ENCODE data around the gene DNAJB14.
"Not testable (repeated sequence)": the region's sequence is repeated elsewhere in the genome, so short reads cannot be mapped to it uniquely, and the experiment has no call there.

Gene DNAJB14

GRCh38 chr4:99946356-99947189 lies at the start of gene DNAJB14:
DNAJB14 (minus strand) TSS chr4:99946618; CDS start chr4:99946571, 47 bp downstream.
- DNase-seq = peak; percentile 6 to 72

GRCh38 chr4:99991741-99992140 lies 45.3 kb upstream of the DNAJB14 start:
- no peak for DNase-seq

GRCh38 chr4:99987681-99988080 lies 41.3 kb upstream of the DNAJB14 start:
- DNase-seq = no peak

GRCh38 chr4:99986792-99987191 lies 40.4 kb upstream of the DNAJB14 start:
- no peak for DNase-seq

GRCh38 chr4:99983289-99983943 lies 37.0 kb upstream of the DNAJB14 start:
- DNase-seq = no peak

- DNase-seq = no peak
These were observed 33.5 kb upstream of the DNAJB14 start for GRCh38 chr4:99979872-99980271.

GRCh38 chr4:99971453-99972111 lies 25.2 kb upstream of the DNAJB14 start:
- no peak for DNase-seq

- no peak for DNase-seq
These were observed 21.9 kb upstream of the DNAJB14 start for GRCh38 chr4:99968330-99968729.

- DNase-seq = no peak
These were observed 20.3 kb upstream of the DNAJB14 start for GRCh38 chr4:99966692-99967091.

GRCh38 chr4:99965674-99966350 lies 19.4 kb upstream of the DNAJB14 start:
- DNase-seq = no peak

- DNase-seq = no peak
These were observed 18.8 kb upstream of the DNAJB14 start for GRCh38 chr4:99965173-99965572.

- DNase-seq = no peak
These were observed 15.3 kb upstream of the DNAJB14 start for GRCh38 chr4:99961711-99962110.

- no peak for DNase-seq
These were observed 14.2 kb upstream of the DNAJB14 start for GRCh38 chr4:99960648-99961047.

- not testable (repeated sequence) for DNase-seq
These were observed 11.8 kb upstream of the DNAJB14 start for GRCh38 chr4:99958207-99958606.

GRCh38 chr4:99950913-99951254 lies 4.5 kb upstream of the DNAJB14 start:
- no peak for DNase-seq

- DNase-seq = peak; percentile 96 to 98
These were observed 3.8 kb upstream of the DNAJB14 start, which contains the start of gene H2AZ1 for GRCh38 chr4:99949999-99950912. H2AZ1 (minus strand) TSS chr4:99950275; CDS start chr4:99950170, 105 bp downstream.

GRCh38 chr4:99949034-99949998 lies 2.9 kb upstream of the DNAJB14 start:
- DNase-seq = peak; percentile 91

- no peak for DNase-seq
These were observed 1.2 kb upstream of the DNAJB14 start for GRCh38 chr4:99947608-99948007.

GRCh38 chr4:99947190-99947578 lies 766 bp upstream of the DNAJB14 start:
- DNase-seq = no peak

GRCh38 chr4:99945718-99946355 lies 581 bp downstream of the DNAJB14 start:
- DNase-seq = peak; percentile 8 to 56
